Thymus (tissue), 11 donors: Measurements from ENCODE around the gene GRIA4. TPM values are rescaled to one million over a fixed set of nuclear protein-coding genes. Genes with fewer than 3 reads are reported as not detected.

ENCODE experiments used
- DNase-seq, 9 donors: peaks; one replicate each; pipeline ENCODE4 v3.0.0-alpha.2; 2013; ENCODE audit warnings: low spot score in 9 of 9, low read depth in 6 of 9, missing footprints in 1 of 9
- H3K27ac ChIP-seq, 2 donors: one replicate each; pipeline ENCODE4 v1.5.1; 2013; ENCODE audit warnings: control low read depth in 1 of 2, low read depth in 1 of 2, low read length in 1 of 2, mild to moderate bottlenecking in 1 of 2, moderate library complexity in 1 of 2
- H3K27me3 ChIP-seq, 2 donors: one replicate each; pipeline ENCODE4 v1.5.1; 2013; ENCODE audit warnings: low read length in 1 of 2; ENCODE audit not compliant: control insufficient read depth in 2 of 2, insufficient read depth in 1 of 2
- H3K36me3 ChIP-seq, 2 donors: one replicate each; pipeline ENCODE4 v1.5.1; 2013; ENCODE audit warnings: low read length in 1 of 2, mild to moderate bottlenecking in 1 of 2, moderate library complexity in 1 of 2; ENCODE audit not compliant: control insufficient read depth in 2 of 2, insufficient read depth in 2 of 2
- H3K4me1 ChIP-seq, 2 donors: one replicate each; pipeline ENCODE4 v1.5.1; 2013; ENCODE audit warnings: low read length in 2 of 2; ENCODE audit not compliant: control insufficient read depth in 2 of 2, insufficient read depth in 2 of 2
- H3K4me3 ChIP-seq, 2 donors: one replicate each; pipeline ENCODE4 v1.5.1; 2013; ENCODE audit warnings: low read length in 2 of 2, control low read depth in 1 of 2, mild to moderate bottlenecking in 1 of 2
- H3K9me3 ChIP-seq, 2 donors: one replicate each; pipeline ENCODE4 v1.5.1; 2013; ENCODE audit warnings: low read length in 1 of 2, mild to moderate bottlenecking in 1 of 2; ENCODE audit not compliant: control insufficient read depth in 2 of 2, insufficient read depth in 1 of 2
- WGBS: extraction: QIAGEN DNeasy Blood & Tissue Kit; methylation state at CpG from one replicate; pipeline ENCODE4 v1.1.7; 2013; 5-methylcytosine and 5-hydroxymethylcytosine counted together
- polyA plus RNA-seq: library from polyadenylated mRNA; stranded (reverse); fragments of 200-250 nt; gene quantifications from one replicate; pipeline ENCODE4 v1.2.3, GENCODE V29; 2013
- total RNA-seq: library from RNA; stranded (reverse); fragments of 120-200 nt; gene quantifications from one replicate; pipeline ENCODE4 v1.2.4, GENCODE V29; 2013
- donor health status: healthy.

Gene GRIA4
- total and polyA plus RNA-seq, 2 donors, result under 0.01 to 0.14 TPM

- no peak for DNase-seq
- Histone ChIP-seq H3K4me3 (no peak overlapping the region), H3K27me3 (no peaks in the 10 kb centered on the region), H3K36me3 (no peaks in the 10 kb centered on the region), H3K4me1 (no peaks in the 10 kb centered on the region), H3K9me3 (no peaks in the 10 kb centered on the region), H3K27ac (no peak overlapping the region)
- WGBS, result 86% methylated on average over 1 of the region's 1 CpG
Observed at GRCh38 chr11:105918039-105918438, 308.2 kb downstream of the GRIA4 start.

DNA sequence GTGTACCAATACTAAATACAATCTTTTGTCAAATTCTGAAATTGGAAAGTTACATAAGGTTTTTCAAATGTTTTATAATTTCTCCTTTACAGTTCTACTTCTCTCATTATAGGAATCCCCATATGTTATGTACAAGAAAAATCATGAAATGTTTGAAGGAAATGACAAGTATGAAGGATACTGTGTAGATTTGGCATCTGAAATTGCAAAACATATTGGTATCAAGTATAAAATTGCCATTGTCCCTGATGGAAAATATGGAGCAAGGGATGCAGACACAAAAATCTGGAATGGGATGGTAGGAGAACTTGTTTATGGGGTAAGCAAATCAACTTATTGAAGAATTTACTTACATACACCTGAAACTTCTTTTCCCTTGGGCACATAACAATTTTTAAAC is 308.7 kb downstream of the GRIA4 start:
- Histone ChIP-seq H3K9me3 (no peaks in the 10 kb centered on the region), H3K4me3 (no peak overlapping the region)
- no peak for DNase-seq

GRCh38 chr11:105923252-105923651 is 313.4 kb downstream of the GRIA4 start:
- no peaks in the 10 kb centered on the region for H3K9me3 ChIP-seq
- no peaks in the 10 kb centered on the region for H3K4me1 ChIP-seq
- WGBS, result 87% methylated on average over 2 of the region's 2 CpGs
- H3K27ac ChIP-seq, result no peak overlapping the region
- H3K27me3 ChIP-seq, result no peaks in the 10 kb centered on the region
- DNase-seq, result no peak
- H3K4me3 ChIP-seq, result no peak overlapping the region
- H3K36me3 ChIP-seq, result no peaks in the 10 kb centered on the region

More for the DNA sequence above, 308.7 kb downstream of the GRIA4 start:
- no peaks in the 10 kb centered on the region for H3K27me3 ChIP-seq
- H3K4me1 ChIP-seq, result no peaks in the 10 kb centered on the region
- H3K36me3 ChIP-seq, result no peaks in the 10 kb centered on the region
- H3K27ac ChIP-seq, result no peak overlapping the region

DNA sequence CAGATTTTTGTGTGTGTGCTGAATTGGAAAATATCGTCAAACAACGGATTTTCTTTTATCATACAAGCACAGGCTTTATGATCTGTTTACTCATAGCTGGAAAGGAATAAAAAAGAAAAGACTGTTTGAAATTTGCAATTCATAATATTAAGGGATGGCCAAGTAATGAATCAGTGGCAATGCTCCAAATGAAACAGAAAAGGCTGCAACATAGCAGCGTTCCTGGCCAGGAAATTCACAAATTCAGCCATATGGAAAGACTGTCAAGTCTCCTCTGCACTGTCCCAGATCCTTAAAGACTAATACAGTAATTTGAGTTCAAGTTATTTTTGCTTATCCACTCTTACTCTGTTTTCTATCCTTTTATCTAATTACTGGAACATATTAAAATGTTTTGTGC is 313.9 kb downstream of the GRIA4 start:
- DNase-seq, result no peak
- 89% methylated on average over 3 of the region's 3 CpGs for WGBS

DNA sequence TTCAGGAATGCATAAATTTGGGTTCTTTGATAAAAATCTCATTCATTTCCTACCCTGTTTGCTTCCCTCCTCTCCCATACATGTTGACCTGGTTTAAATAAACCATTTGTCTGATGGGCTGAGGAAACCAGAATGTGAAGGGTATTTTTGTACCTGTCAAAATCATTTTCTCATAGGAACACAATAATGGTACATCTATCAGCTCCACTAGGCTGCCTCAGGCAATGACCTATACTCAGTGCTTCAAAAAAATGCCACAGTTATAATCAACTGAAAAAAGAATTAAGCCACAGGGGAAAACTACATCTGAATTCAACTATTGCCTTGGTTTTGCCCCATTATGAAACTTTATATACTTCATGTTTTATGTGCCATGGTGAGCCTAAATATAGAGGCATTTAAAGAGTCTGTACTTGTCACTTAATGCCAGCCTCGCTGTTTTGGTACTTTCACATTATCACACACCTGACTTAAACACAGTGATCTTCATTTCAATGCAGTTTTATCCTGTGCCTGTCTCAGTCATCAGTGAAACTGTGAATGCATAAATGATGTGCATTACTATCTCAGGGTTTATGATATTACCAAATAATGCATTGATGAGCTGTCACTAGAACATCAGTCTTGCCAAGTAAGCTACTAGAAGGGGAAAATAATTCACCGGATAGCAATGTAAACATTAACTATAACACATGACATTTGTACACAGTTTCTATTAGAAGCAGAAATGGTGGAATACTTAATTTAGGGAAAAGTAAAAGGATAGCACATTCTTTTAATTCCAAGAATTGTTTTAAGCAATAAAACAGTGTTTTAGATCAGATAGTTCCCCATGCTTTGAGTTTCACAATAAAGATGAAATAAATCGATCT is 319.4 kb downstream of the GRIA4 start:
- no peak for DNase-seq
- Histone ChIP-seq H3K4me3 (no peak overlapping the region), H3K27me3 (no peaks in the 10 kb centered on the region), H3K36me3 (no peaks in the 10 kb centered on the region), H3K27ac (no peak overlapping the region), H3K9me3 (no peaks in the 10 kb centered on the region), H3K4me1 (no peaks in the 10 kb centered on the region)
- 90% methylated on average over 3 of the region's 3 CpGs for WGBS

More for the DNA sequence above, 313.9 kb downstream of the GRIA4 start:
- Histone ChIP-seq H3K27me3 (no peaks in the 10 kb centered on the region), H3K9me3 (no peaks in the 10 kb centered on the region), H3K36me3 (no peaks in the 10 kb centered on the region), H3K4me3 (no peak overlapping the region), H3K4me1 (no peaks in the 10 kb centered on the region), H3K27ac (no peak overlapping the region)

DNA sequence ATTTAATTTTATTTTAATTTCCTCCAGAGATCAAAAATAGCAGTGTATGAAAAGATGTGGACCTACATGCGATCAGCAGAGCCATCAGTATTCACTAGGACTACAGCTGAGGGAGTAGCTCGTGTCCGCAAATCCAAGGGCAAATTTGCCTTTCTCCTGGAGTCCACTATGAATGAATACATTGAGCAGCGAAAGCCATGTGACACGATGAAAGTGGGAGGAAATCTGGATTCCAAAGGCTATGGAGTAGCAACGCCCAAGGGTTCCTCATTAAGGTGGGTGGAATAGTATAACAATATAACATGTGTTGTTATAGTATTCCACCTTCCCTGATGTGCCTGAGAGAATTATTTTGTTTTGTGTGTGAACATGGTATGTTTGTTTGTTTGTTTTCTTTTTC is 323.8 kb downstream of the GRIA4 start:
- no peak for DNase-seq
- Histone ChIP-seq H3K4me3 (no peak overlapping the region), H3K36me3 (no peaks in the 10 kb centered on the region), H3K4me1 (no peaks in the 10 kb centered on the region), H3K27ac (no peak overlapping the region), H3K27me3 (no peaks in the 10 kb centered on the region), H3K9me3 (no peaks in the 10 kb centered on the region)
- WGBS, result 94% methylated on average over 6 of the region's 6 CpGs

GRCh38 chr11:105935791-105936190 is 325.9 kb downstream of the GRIA4 start:
- Histone ChIP-seq H3K9me3 (no peaks in the 10 kb centered on the region), H3K27me3 (no peaks in the 10 kb centered on the region), H3K27ac (no peak overlapping the region), H3K36me3 (no peaks in the 10 kb centered on the region), H3K4me3 (no peak overlapping the region), H3K4me1 (no peaks in the 10 kb centered on the region)
- no peak for DNase-seq
- WGBS, result 50% methylated on average over 2 of the region's 2 CpGs

DNA sequence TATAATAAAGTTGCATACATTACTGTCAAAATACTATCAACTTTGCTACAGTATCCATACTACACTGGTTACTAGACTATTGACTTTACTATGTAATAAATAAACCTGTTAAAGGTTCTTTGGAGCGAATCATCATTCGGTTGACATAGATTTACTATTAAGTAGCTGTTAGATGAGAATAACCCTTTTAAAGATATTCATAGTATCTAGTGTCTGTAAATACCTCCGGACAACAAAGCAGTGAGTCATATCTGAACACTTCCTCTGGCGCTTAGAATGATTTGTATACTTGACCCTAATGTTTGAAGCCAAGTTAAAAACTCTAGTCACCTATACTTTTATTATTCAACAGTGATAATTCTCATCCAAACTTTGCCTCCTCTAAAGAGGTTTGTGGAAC is 327.5 kb downstream of the GRIA4 start:
- 78% methylated on average over 4 of the region's 4 CpGs for WGBS
- Histone ChIP-seq H3K4me3 (no peak overlapping the region), H3K27me3 (no peaks in the 10 kb centered on the region), H3K4me1 (no peaks in the 10 kb centered on the region), H3K9me3 (no peaks in the 10 kb centered on the region), H3K27ac (no peak overlapping the region), H3K36me3 (no peaks in the 10 kb centered on the region)
- no peak for DNase-seq

DNA sequence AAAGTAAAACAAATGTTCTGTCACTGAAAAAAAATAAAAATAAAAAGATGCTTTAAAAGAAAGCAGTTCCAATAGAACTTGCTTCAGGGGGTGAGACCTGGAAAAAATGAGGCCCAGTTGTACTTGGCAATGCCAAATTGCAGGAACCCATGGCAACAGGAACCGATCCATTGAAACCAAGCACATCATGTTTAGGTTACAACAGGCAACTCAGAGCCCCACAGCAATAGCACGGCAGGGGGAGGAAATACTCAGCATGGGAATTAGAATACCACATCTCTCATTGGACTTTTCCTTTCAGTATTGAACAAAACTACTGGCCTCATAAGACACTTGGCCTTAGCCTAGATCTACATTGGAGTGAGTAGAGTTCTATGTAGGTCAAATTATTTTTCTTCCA is 327.9 kb downstream of the GRIA4 start:
- no peak overlapping the region for H3K27ac ChIP-seq
- no peaks in the 10 kb centered on the region for H3K36me3 ChIP-seq
- no peaks in the 10 kb centered on the region for H3K27me3 ChIP-seq
- H3K4me3 ChIP-seq, result no peak overlapping the region
- no peak for DNase-seq
- no peaks in the 10 kb centered on the region for H3K9me3 ChIP-seq
- no peaks in the 10 kb centered on the region for H3K4me1 ChIP-seq
- 81% methylated on average over 2 of the region's 2 CpGs for WGBS
